ENCODE data around the gene LPP. TPM values are rescaled to one million over a fixed set of nuclear protein-coding genes. Genes with fewer than 3 reads are reported as not detected.
A peak's percentile ranks its signal among the peaks of the same experiment; 100 is the strongest.

Gene LPP
- total RNA-seq, 4 donors from 2014 or later, result 1,872 to 3,079 (median 2,300) TPM

GRCh38 chr3:188534633-188535032 lies 380.7 kb downstream of the LPP start:
- H3K9me3 ChIP-seq, result no peaks in the 10 kb centered on the region
- peaks cover 10 to 65% (median 54%) of the 10 kb centered on the region in 4 donors for H3K4me1 ChIP-seq
- TF ChIP-seq CTCF (IDR thresholded peaks at IDR 0.05) (no peak), POLR2A (IDR thresholded peaks at IDR 0.05; ENCODE audit: low read depth) (no peak), EP300 (IDR thresholded peaks at IDR 0.05) (no peak), POLR2AphosphoS5 (IDR thresholded peaks at IDR 0.05) (no peak)
- H3K4me3 ChIP-seq, result no peak overlapping the region
- peak overlapping the region in 3 of 4 donors; percentile 37 to 52 (median 37) for H3K27ac ChIP-seq (replicated peaks in 1 of 4)
- no peaks in the 10 kb centered on the region for H3K27me3 ChIP-seq
- H3K36me3 ChIP-seq, result no peaks in the 10 kb centered on the region
- DNase-seq (ENCODE audit: extremely low spot score), result no peak
- intact Hi-C loops (cut with DNase I), result no loop called here
- 78% methylated on average over 1 of the region's 1 CpG for WGBS

- TF ChIP-seq CTCF (IDR thresholded peaks at IDR 0.05), result no peak
- TF ChIP-seq EP300 (IDR thresholded peaks at IDR 0.05), result no peak
- no peak for TF ChIP-seq POLR2AphosphoS5 (IDR thresholded peaks at IDR 0.05)
- TF ChIP-seq POLR2A (IDR thresholded peaks at IDR 0.05; ENCODE audit: low read depth), result no peak
- intact Hi-C loops (cut with DNase I), result no loop called here
- Histone ChIP-seq H3K27ac (replicated peaks in 1 of 4) (no peak overlapping the region), H3K27me3 (no peaks in the 10 kb centered on the region), H3K9me3 (no peaks in the 10 kb centered on the region), H3K4me1 (peaks cover 14 to 58% (median 29%) of the 10 kb centered on the region in 4 donors), H3K36me3 (no peaks in the 10 kb centered on the region), H3K4me3 (no peak overlapping the region)
- 81% methylated on average over 3 of the region's 3 CpGs for WGBS
- DNase-seq (ENCODE audit: extremely low spot score), result no peak
Measured at GRCh38 chr3:188537606-188538005, 383.6 kb downstream of the LPP start.

- DNase-seq (ENCODE audit: extremely low spot score), result no peak
- Histone ChIP-seq H3K9me3 (no peaks in the 10 kb centered on the region), H3K27ac (replicated peaks in 1 of 4) (no peak overlapping the region), H3K4me1 (peaks cover 13 to 54% (median 21%) of the 10 kb centered on the region in 4 donors), H3K36me3 (no peaks in the 10 kb centered on the region), H3K27me3 (no peaks in the 10 kb centered on the region), H3K4me3 (no peak overlapping the region)
- TF ChIP-seq CTCF (IDR thresholded peaks at IDR 0.05) (no peak), POLR2A (IDR thresholded peaks at IDR 0.05; ENCODE audit: low read depth) (no peak), POLR2AphosphoS5 (IDR thresholded peaks at IDR 0.05) (no peak), EP300 (IDR thresholded peaks at IDR 0.05) (no peak)
- WGBS, result 98% methylated on average over 3 of the region's 3 CpGs
- intact Hi-C loops (cut with DNase I), result no loop called here
Measured at GRCh38 chr3:188539037-188539436, 385.1 kb downstream of the LPP start.

- Histone ChIP-seq H3K27ac (replicated peaks in 1 of 4) (no peak overlapping the region), H3K36me3 (no peaks in the 10 kb centered on the region), H3K9me3 (no peaks in the 10 kb centered on the region), H3K4me3 (no peak overlapping the region), H3K27me3 (no peaks in the 10 kb centered on the region), H3K4me1 (peaks cover 10 to 49% (median 14%) of the 10 kb centered on the region in 4 donors)
- peak in 1 of 2 donors; percentile 10 for TF ChIP-seq POLR2AphosphoS5 (IDR thresholded peaks at IDR 0.05)
- no peak for TF ChIP-seq CTCF (IDR thresholded peaks at IDR 0.05)
- TF ChIP-seq POLR2A (IDR thresholded peaks at IDR 0.05; ENCODE audit: low read depth), result no peak
- no peak for TF ChIP-seq EP300 (IDR thresholded peaks at IDR 0.05)
- DNase-seq (ENCODE audit: extremely low spot score), result no peak
- intact Hi-C loops (cut with DNase I), result no loop called here
Measured at GRCh38 chr3:188539631-188540194, 385.8 kb downstream of the LPP start.

- H3K36me3 ChIP-seq, result no peaks in the 10 kb centered on the region
- peaks cover 10 to 63% (median 18%) of the 10 kb centered on the region in 4 donors for H3K4me1 ChIP-seq
- H3K9me3 ChIP-seq, result no peaks in the 10 kb centered on the region
- no peak overlapping the region for H3K4me3 ChIP-seq
- WGBS, result 87% methylated on average over 1 of the region's 1 CpG
- TF ChIP-seq EP300 (IDR thresholded peaks at IDR 0.05) (no peak), CTCF (IDR thresholded peaks at IDR 0.05) (no peak), POLR2AphosphoS5 (IDR thresholded peaks at IDR 0.05) (no peak), POLR2A (IDR thresholded peaks at IDR 0.05; ENCODE audit: low read depth) (no peak)
- H3K27me3 ChIP-seq, result no peaks in the 10 kb centered on the region
- H3K27ac ChIP-seq (replicated peaks in 1 of 4), result no peak overlapping the region
- intact Hi-C loops (cut with DNase I), result no loop called here
- no peak for DNase-seq (ENCODE audit: extremely low spot score)
Measured at GRCh38 chr3:188542196-188542595, 388.2 kb downstream of the LPP start.
